Fibroblast of the conjunctiva (primary cell): ENCODE results near the gene TEKT3.

Source experiments
- DNase-seq: peaks from one replicate; pipeline ENCODE4 v3.0.0-alpha.2; 2010; ENCODE audit warnings: low read depth

The TEKT3 gene

GRCh38 chr17:15349119-15349518, 7.7 kb upstream of the TEKT3 start:
- DNase-seq: no peak

GRCh38 chr17:15348021-15348420, 6.6 kb upstream of the TEKT3 start:
- DNase-seq: peak; percentile 14

GRCh38 chr17:15346066-15346595, 4.7 kb upstream of the TEKT3 start:
- DNase-seq: no peak

GRCh38 chr17:15343749-15344148, 2.4 kb upstream of the TEKT3 start:
- DNase-seq: no peak

DNA sequence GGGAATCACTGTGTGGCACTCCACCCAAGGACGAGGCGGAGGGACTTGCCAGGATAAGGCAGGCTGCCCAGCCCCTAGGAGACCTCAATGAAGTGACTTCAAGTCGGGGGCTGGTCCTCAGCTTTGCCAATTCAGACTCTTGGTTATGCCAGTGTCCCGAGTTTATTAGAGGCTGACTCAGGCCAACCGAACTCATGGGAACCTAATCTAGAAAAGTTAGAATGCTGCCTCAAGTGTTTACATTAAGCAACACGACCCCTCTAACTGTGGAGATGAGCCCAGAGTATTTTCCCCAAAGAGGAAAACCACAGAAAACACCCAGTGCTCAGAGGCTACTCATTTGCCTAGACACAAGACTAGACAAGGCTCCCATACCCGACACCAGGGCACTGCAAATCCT, 1.1 kb upstream of the TEKT3 start:
- DNase-seq: no peak

GRCh38 chr17:15341966-15342365, 569 bp upstream of the TEKT3 start:
- no peak for DNase-seq

GRCh38 chr17:15340966-15341365, 431 bp downstream of the TEKT3 start:
- no peak for DNase-seq

DNA sequence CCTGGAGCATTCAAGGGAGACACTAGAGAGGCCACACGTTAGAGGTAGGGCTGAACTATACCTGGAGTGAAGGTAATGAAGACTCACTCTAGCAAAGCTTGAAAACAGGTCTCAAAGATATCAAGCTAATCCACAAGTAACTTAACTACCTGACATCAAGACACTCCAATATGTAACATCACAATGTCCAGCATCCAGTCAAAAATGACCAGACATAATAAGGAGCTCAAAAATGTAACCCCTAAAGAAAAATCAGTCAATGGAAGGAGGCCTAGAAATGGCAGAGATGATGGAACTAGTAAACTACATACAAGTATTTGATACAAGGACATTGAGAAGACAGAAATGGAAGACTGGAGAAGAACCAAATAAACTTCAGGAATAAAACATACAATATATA, 6.0 kb downstream of the TEKT3 start:
- DNase-seq: no peak

- no peak for DNase-seq
These were observed 7.1 kb downstream of the TEKT3 start for GRCh38 chr17:15334266-15334665.

DNA sequence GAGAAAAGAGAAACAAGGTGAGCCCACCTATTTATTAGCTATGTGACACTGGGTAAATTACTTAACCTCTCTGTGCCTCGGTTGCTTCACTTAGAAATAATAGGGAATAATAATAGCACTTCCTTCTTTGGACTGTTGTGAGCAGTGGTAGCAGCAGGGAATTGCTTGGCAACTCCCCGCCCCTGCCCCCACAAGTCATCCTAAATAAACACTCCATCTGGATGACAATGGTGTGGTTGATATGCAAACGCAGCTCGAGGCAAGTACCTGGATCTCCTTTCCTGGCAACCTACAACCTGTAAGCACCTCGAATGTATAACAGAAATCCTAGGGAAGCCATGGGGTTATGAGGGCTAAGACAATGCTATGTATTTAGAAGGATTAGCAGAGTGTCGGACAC, 9.1 kb downstream of the TEKT3 start:
- DNase-seq: no peak

- DNase-seq: no peak
These were observed 18.3 kb downstream of the TEKT3 start for GRCh38 chr17:15323131-15323530.

DNA sequence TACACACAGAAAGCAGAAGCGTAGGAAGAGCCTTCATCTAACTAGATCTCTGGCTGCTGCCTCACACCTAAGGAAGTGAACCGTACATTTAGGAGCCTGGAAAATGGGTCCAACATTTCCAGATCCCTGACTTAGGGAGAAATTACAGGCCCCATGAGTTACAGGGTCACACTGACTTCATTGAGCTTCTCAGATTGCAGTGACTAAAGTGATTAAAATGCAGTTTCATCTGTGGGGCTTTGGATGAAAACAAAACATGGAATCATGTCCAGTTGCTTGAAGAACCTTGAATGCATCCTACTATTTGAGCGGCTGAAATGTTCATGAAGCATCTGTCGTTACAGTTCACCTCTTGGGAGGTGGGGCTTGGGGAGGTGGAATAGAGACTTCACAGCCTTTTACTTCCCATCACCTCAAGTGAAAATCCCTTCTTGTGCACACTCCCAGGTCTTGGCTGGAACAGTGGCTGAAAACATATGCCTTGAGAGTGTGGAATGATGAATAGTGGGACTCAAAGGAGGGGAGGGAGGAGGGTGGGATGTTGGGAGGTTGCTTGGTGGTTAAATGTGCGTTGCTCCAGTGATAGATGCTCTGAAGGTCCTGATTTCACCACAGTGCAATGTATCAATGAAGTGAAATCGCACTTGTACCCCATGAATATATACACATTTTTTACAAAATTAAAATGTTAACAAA, 19.7 kb downstream of the TEKT3 start:
- DNase-seq: no peak

GRCh38 chr17:15319452-15320010, 21.9 kb downstream of the TEKT3 start:
- no peak for DNase-seq

DNA sequence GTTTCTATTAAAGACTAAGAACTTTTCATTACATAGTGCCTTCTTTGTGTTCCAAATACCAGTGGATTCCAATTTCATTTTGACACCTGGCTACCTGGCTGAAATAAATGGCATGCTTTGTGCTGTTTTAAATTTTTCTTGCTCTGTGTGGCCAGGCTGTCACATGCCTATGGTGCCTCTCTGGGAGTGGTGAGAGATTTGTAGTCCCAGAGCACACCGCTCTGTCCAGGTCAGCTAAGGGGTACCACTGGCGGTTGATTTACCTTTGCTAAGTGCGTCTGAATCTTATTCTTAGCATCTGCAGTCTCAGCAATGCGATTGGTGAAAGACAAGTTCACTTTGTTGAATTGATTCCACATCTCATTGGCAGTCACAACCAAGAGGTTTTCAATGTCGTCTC, 29.4 kb downstream of the TEKT3 start:
- DNase-seq: no peak

- no peak for DNase-seq
These were observed 31.6 kb downstream of the TEKT3 start for GRCh38 chr17:15309793-15310192.

- no peak for DNase-seq
These were observed 32.2 kb downstream of the TEKT3 start for GRCh38 chr17:15309236-15309635.

DNA sequence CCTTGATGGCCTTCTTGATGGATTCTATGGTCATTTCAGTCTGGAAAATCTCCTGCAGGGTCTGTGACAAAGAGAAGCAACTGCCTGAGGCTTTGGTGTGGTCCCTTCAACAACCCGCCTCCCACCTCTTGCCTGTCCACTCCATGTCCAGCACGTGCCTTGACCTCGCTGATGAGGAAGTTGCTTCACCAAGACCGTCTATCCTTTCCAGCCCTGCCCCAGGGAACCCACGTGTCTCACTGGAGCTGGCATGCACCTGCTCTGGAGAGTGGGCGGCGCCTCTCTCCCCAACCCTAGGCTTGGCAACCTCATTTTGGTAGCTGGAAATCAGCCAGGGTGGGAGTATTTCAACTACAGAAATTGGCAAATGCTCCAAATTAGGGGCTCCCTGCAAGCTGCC, 32.6 kb downstream of the TEKT3 start:
- DNase-seq: no peak

DNA sequence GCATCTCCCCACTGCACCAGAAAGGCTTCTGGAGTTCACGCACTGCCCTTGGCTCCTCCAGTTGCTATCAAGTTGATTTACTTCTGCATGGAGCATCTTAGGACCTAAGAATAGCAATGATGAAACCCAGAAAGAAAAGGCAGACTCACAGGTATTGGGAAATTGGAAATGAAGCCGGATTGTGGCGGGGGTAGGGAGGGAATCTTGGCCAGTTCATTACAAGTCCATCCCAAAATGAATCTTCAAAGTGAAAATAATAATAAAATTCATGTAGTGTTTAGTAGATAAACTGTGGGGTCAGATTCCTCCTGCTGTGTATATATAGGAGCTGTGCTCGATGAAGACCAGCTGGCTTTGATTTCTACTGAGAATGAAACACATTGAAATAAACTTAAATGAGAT, 33.7 kb downstream of the TEKT3 start:
- no peak for DNase-seq

GRCh38 chr17:15303851-15304250, 37.5 kb downstream of the TEKT3 start:
- no peak for DNase-seq

DNA sequence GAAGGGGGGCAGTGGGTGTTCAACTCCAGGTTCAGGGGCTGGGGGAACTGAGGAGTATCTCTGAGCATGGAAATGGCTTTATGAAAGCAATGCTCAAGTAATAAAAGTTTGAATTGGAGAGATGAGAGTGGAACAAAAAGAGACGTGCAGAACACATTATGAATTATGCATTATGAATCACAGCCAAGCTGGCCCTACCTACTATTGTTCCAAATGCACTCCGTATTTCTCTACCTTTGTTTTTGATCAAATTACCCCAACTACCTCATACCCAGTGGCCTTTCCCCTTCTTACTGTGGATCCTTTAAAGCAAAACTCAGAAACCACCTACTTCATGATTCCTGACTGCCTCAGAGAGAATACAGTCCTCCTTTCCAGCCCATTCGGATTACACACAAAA, 38.1 kb downstream of the TEKT3 start:
- no peak for DNase-seq

GRCh38 chr17:15301845-15302244, 39.6 kb downstream of the TEKT3 start:
- DNase-seq: no peak

DNA sequence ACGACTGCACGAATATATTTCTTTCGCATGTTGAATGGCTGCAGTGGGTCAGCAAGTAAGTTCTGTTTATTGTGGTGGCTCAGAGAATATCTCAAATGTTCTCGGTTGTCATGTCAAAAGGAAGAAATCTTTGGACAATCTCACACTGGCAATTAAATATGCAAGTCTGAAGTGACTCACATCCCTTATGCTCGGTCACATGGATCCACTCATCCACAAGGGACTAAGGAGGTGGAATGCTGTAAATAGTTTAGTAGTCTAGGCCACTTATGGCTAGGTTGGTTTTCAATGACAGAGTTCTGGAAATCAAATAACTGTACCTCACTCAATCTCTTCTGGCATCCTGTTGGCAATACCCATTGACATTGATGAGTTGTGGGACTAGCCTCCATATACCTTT, 43.2 kb downstream of the TEKT3 start:
- DNase-seq: no peak

DNA sequence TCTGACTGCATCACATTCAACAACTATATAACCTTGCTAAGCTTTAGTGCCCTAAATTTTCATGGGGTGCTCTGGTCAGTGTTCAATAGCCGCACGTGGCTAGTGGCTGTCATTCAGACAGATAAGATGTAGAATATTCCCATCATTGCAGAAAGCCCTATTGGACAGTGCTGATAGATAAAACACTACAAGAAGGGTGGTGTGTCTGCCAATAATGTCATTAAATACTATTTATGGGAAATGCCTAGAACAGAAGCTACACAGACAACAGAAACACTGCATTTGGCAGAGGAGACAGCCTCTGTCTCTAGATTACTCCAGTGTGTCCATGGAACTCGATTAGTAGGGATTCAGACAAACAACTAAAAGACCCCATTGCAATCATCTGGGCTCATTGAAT, 47.8 kb downstream of the TEKT3 start:
- no peak for DNase-seq
